ENCODE measurements around the gene HIGD2A. TPM values are rescaled to one million over a fixed set of nuclear protein-coding genes. Genes with fewer than 3 reads are reported as not detected.

Gene HIGD2A
- total and polyA plus RNA-seq, 2 of the 13 experiments (the other 11 are each of a cell fraction or from before 2014, with no cell fraction given) = 89.2 to 146 TPM

GRCh38 chr5:176438959-176439757 lies 50.6 kb downstream of the HIGD2A start (continued):
- no peak for TF ChIP-seq ZNF562 (CRISPR knock-in tag; IDR thresholded peaks at IDR 0.05; ENCODE audit: borderline replicate concordance)
- no peak for TF ChIP-seq ATF2 (CRISPR knock-in tag; IDR thresholded peaks at IDR 0.05)
- no peak for TF ChIP-seq ZNF563 (CRISPR knock-in tag; IDR thresholded peaks at IDR 0.05)
- TF ChIP-seq YY1 (IDR thresholded peaks at IDR 0.05; ENCODE audit: insufficient read depth, insufficient replicate concordance, low read depth, low read length) = no peak
- TF ChIP-seq IKZF1 (IDR thresholded peaks at IDR 0.05) = no peak
- TF ChIP-seq BHLHE40 (IDR thresholded peaks at IDR 0.05; ENCODE audit: low read length) = peak; percentile 58; the same call in 1 of the 2 replicates
- no peak for TF ChIP-seq SP140L (CRISPR knock-in tag; IDR thresholded peaks at IDR 0.05; ENCODE audit: borderline replicate concordance)
- TF ChIP-seq ELF3 (CRISPR knock-in tag; IDR thresholded peaks at IDR 0.05) = peak; percentile 24; the same call in 1 of the 2 replicates
- TF ChIP-seq SAP130 (CRISPR knock-in tag; IDR thresholded peaks at IDR 0.05; ENCODE audit: low read depth) = peak; percentile 83
- TF ChIP-seq RORA (CRISPR knock-in tag; IDR thresholded peaks at IDR 0.05) = no peak
- TF ChIP-seq PHF20 (CRISPR knock-in tag; IDR thresholded peaks at IDR 0.05) = no peak
- peak; percentile 64 for TF ChIP-seq ARID5B (CRISPR knock-in tag; IDR thresholded peaks at IDR 0.05)
- TF ChIP-seq ZNF430 (CRISPR knock-in tag; IDR thresholded peaks at IDR 0.05) = no peak
- no peak for TF ChIP-seq CC2D1A (CRISPR knock-in tag; IDR thresholded peaks at IDR 0.05)
- TF ChIP-seq ZNF790 (CRISPR knock-in tag; IDR thresholded peaks at IDR 0.05; ENCODE audit: borderline replicate concordance) = no peak
- no peak for TF ChIP-seq ZNF792 (CRISPR knock-in tag; IDR thresholded peaks at IDR 0.05)
- TF ChIP-seq RBFOX2 (IDR thresholded peaks at IDR 0.05; ENCODE audit: low read depth, low read length) = no peak
- peak; percentile 59 for TF ChIP-seq FOXP4 (CRISPR knock-in tag; IDR thresholded peaks at IDR 0.05)
- no peak for TF ChIP-seq ZNF224 (CRISPR knock-in tag; IDR thresholded peaks at IDR 0.05)
- no peak for TF ChIP-seq PCBP1 (IDR thresholded peaks at IDR 0.05; ENCODE audit: borderline replicate concordance, low read depth, low read length)
- TF ChIP-seq ZNF674 (CRISPR knock-in tag; IDR thresholded peaks at IDR 0.05; ENCODE audit: low read depth) = no peak
- no peak for TF ChIP-seq ZNF724P (CRISPR knock-in tag; IDR thresholded peaks at IDR 0.05; ENCODE audit: borderline replicate concordance)
- no peak for TF ChIP-seq ZKSCAN1 (IDR thresholded peaks at IDR 0.05; ENCODE audit: low read length)
- no peak for TF ChIP-seq EHMT2 (IDR thresholded peaks at IDR 0.05; ENCODE audit: borderline replicate concordance, low read depth, low read length)
- TF ChIP-seq NFE2L1 (CRISPR knock-in tag; IDR thresholded peaks at IDR 0.05; ENCODE audit: borderline replicate concordance) = no peak

Data from HepG2 (cell line).